ENCODE data around the gene FAM136A.
A peak's percentile ranks its signal among the peaks of the same experiment; 100 is the strongest.
"Not testable (repeated sequence)": the region's sequence is repeated elsewhere in the genome, so short reads cannot be mapped to it uniquely, and the experiment has no call there.

Gene FAM136A

DNA sequence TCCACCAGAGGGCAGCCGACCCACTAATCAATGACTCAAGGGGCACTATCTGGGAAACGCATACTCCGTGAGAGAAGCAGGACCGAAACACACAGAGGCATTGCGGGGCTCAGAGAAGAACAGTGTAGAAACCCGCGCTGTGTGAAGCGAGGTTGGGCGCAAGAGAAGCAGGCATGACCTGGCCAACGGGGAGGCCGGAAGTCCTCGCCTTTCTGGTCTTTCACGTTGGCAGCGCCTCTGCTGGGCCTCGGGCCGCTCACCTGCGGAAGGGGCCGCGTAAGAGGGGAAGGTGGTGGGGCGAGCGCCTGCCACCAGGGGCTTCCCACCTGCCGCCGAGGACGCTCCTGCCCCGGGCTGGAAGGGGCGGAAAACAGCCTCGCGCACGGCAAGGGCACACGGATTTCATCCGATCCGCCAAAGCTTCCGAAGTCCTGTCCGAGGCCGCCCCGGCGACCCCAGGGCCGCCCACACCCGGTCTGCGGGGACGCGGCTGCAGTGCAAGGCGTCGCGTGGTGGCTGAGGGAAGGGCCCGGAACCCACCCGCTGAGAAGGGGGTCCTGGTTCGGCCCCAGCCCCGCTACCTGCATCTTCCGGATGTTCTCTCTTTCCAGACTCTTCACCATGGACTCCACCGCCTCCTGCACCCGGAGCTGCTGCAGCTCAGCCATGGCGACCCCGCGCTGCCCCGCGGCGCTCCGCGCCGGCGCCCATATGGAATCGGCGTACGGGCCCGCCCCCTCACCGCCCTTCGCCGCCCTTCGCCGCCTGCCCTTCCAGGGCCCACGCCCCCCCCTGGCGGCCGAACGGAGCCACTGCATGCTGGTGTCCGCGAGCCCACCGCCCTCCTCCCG is at the start of gene FAM136A:
FAM136A (minus strand) TSS at position 724 of the 851 bp plus-strand sequence; CDS start at position 668, 56 bp downstream.
- peak; percentile 79 for DNase-seq (ENCODE audit: low read depth)

DNA sequence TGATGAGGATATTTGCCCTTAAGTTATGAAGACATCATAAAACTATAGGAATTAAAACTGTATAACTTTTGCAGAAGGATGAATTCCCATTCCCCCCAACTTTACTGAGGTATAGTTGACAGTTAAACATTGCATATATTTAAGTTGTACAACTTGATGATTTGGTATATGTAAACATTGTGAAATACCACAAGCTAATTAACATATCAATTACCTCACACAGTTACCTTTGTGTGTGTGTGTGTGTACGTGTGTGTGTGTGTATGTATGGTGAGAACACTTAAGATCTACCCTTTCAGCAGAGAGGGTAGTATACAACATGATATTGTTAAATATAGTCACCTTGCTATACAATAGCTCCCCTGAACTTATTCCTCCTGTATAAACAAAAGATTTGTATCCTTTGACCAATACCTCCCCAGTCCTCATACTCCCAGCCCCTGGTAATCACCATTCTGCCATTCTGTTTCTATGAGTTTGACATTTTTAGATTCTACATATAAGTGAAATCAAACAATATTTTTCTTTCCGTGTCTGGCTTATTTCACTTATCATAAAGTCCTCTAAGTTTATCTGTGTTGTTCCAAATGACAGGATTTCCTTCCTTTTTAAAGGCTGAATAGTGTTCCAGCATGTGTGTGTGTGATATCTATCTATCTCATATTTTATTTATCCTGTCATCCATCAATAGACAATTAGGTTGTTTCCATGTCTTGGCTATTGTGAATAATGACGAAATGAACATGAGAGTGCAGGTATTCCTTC is 48.2 kb upstream of the FAM136A start:
- no peak for DNase-seq (ENCODE audit: low read depth)

DNA sequence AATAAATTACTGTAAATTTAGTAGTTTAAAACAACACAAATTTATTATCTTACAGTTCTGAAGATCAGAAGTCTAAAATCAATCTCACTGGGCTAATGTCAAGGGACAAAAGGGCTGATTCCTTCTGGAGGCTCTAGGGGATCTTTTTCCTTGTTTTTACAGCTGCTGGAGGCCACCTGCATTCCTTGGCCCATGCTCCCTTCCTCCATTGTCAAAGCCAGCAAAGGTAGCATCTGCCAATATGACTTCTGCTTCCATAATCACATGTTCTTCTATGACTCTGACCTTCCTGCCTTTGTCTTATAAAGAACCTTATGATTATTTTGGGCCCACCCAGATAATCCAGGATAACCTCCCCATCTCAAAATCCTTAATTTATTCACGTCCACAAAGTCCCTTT is 46.0 kb upstream of the FAM136A start:
- no peak for DNase-seq (ENCODE audit: low read depth)

DNA sequence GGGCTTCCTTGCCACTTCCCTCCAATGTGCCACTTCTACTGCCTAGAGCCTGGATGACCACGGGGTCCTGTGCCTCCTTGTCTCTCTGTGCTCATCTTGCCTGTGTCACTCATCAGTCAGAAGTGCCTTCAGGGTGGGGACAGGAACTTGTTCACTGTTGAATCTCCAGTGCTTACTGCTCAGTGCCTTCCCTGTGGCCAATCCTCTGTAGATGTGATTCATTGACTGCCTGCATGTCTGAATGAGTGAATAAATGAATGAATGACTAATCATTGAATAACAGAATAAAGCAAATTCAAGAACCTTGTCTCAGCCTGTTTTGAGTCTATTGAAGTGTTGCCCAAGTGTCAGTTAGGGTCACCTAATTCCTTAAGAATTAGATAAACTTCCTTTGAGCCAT is 42.3 kb upstream of the FAM136A start:
- peak; percentile 52 for DNase-seq (ENCODE audit: low read depth)

DNA sequence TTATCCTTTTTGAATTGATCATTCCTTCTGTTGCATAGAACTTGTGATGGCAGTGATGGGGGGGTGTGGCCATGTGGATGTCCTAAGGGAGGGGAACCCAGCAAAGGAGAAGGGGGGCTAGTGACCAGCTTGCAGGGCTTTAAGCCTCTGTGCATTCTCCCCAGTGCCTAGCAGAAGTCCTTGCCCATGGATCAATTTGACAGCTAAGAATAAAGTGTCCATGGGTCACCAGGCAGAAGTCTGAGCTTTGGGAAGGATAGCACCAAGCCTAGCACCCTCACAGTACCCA is 39.6 kb upstream of the FAM136A start:
- no peak for DNase-seq (ENCODE audit: low read depth)

DNA sequence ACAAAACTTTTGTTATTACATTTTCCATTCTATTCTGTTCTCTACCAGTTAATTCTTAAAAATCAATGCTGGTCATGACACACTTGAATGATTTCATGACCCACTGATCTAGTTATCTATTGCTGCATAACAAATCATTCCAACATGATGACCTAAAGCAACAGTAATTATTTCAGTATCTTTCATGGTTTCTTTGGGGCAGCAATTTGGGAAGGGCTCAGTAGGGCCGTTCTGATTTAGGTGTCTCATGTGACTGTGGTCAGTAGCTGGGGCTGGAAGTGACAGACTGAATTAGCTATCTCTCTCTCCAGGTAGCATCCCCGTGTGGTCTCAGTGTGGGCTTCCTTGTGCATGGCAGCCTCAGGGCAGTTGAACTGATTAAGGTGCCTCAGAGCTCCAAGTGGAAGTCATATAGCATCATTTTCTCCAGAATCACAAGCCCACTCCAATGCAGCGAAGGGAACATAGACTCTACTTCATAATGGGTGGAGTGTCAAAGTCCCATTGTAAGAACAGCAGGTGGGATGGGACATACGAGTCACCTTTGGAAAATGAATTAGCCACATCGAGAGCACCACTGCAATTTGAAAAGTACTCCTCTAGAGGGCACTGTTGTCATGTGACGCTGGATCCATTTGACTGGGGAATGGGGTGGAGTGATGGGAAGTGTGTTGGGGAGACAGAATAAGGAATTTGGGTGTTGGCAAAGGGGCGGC is 39.1 kb upstream of the FAM136A start:
- DNase-seq (ENCODE audit: low read depth): peak; percentile 57

DNA sequence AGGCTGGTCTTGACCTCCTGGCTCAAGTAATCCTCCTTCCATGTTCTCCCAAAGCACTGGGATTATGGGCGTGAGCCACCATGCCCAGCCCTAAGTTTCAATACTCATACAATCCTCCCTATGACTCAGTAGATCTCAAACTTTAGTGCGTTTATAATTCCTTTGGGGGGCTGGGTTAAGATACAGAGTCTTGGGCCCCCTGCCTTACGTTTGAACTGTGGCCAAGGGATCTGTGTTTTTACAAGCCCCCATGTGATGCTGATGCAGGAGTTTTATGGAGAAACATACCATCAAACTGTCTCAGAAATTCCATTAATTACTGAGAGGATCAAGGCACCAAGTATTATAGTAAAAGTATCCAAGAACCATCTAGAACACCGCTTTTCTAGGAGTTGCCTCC is 38.2 kb upstream of the FAM136A start:
- DNase-seq (ENCODE audit: low read depth): peak; percentile 25

DNA sequence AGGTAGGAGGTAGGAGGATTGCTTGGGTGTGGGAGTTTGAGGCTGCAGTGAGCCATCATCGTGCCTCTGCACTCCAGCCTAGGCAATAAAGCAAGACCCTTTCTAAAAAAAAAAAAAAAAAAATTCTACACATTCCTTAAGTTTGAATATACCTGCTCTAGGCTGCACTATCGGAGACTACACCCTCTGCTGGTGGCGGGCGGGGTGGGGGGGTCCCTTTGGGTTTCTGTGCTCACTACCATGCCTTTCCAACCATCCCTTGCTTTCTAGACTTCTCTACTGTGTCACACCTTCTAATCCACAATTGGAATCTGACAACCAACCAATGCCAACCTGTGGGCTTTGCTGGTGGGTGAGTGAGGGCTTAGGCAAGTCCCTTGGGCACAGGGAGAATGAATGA is 34.7 kb upstream of the FAM136A start:
- DNase-seq (ENCODE audit: low read depth): no peak

DNA sequence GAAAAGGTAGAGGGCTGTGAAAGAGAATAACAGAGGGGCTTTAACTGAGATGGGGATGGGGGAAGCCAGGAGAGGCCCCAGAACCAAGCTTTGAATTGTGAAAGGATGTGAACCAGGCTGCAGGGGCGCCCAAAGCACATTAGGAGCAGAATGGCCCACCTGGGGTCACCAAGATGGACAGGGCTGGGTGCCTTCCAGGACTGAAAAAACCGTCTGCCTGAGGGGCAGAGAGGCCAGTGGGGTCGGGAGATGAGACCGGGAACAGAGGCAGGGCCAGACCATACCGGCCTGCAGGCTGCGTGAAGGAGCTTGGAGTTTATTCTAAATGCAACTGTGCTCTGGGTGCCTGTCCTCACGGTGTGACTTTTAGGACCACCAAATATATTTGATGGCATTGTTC is 29.1 kb upstream of the FAM136A start:
- no peak for DNase-seq (ENCODE audit: low read depth)

DNA sequence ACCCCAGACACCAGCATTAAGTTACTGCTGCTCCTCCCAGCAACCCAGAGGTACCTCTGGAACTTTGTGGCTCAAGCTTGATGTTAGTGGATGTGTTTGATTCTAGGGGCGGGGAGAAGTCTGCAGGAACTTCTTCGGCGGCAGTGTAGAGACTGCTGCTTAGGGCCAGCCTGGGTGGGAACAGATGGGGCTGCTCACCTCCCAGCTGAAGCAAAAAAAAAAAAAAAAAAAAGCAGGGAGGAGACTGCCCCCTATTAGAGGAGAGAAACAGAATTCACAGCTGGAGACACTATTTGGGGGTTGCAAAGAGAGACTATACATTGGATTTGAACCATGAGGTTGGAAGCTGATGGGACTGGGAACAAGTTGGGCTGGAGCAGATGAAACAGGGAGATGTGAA is 28.6 kb upstream of the FAM136A start:
- DNase-seq (ENCODE audit: low read depth): no peak

DNA sequence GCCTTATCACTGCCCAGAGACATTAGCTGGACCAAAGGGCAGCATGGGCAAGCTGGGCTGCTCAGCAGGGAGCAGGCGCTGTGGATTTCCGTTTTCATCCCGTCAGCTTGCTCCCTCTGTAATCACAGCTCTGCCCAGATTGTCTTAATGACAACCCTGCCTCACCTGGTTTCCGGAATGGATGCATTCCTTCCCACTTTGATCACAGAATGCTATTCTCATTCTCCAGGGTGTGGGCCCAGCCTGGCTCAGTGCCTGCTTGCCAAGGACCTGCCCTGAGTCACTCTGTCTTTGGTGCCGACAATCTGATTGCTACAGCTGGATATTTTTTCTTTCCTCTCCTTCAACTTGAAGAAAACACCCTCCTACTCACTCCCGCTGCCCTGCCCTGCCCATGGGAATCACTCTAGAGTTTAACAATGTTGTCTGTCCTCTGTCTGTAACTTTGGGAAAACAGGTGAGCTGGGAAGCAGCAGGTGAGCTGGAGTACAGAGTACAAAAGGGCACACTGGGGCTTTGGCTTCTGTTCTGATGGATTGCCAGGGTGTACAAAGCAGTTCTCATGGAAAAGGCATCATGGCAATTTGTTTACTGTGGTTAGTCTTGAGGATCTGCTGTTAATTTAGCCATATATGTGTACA is 27.2 kb upstream of the FAM136A start:
- no peak for DNase-seq (ENCODE audit: low read depth)

DNA sequence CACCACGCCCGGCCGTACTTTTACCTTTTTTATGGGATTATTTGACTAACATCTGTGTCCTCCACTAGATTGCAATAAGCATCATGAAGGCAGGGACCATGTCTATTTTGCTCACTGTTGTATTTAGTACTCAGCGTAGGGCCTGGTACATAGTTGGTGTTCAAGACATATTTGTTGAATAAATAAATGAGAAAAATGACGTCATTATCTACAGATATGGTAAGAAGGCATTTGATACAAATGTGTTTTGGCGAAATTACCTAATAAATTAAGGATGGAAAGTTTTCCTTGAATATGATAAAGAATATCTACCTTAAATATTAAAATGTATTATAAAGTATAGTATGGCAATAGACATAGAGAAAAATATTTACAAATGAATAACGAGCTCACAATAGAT is 24.0 kb upstream of the FAM136A start:
- DNase-seq (ENCODE audit: low read depth): no peak

DNA sequence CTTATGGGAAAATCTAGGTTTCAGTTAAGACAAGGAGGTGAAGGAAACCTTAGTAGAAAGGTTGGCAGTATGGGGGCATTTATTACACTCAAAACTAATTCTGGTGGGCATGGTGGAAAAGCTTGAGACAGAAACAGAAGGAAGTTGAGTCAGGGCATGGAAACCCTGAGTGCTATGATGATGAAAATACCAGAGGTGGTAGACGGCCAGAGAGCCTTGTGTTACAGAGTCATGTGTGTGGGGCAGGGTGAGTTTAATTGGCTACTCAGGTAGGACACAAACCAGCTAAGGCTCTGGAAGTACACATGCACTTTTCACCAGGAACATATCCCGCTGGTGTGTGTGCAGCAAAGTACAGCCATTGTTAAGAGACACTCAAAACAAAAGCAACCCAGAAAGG is 20.7 kb upstream of the FAM136A start:
- DNase-seq (ENCODE audit: low read depth): no peak

DNA sequence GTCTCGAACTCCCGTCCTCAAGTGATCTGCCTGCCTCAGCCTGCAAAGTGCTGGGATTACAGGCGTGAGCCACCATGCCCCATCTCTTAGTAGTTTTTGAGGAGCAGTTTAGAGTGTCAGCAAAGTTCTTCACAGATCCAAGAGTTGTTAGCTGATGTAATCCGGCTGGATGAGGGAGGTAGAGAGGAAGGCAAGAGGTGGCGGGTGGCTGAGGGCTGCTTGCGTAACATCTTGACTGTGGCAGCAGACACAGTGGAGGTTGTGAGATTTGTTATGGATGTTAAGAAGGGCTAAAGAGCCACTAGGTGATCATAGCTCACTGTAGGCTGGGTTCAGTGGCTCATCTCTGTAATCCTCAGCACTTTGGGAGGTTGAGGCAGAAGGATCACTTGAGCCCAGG is 19.5 kb upstream of the FAM136A start:
- DNase-seq (ENCODE audit: low read depth): no peak

DNA sequence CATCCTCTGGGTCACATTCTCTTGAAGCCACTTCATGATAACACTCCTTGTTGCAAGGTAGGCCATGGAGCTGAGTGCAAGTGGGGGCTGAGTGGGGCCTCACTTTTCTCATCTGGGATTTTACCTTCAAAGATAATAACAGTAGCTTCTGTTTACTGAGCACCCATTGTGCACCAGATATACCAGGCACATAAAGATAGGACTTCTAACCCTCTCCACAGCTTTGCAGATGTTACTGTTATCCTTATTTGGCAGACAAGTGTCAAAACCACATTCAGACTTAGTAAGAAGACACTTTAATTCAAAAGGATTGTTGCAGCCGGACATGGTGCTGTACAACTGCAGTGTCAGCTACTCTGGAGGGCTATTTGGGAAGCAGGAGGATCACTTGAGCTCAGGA is 12.8 kb upstream of the FAM136A start:
- no peak for DNase-seq (ENCODE audit: low read depth)

DNA sequence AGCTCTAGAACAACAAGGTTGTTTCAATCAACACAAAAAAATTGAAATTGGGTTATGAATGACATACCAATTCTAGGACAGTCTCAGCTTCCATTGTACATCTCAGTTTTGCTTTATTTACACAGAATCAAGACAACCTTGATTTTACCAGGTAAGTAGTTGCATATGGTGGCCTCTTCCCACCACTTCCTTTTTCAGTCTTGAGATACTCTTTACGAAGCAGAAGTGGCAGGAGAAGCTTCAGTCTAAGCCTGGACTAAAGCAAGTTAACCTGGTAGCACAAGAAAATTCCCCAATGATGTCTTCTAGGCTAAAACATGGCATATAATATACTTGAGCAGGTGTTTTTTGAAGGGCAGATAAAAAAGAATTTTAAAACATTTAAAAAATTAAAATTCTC is 10.7 kb upstream of the FAM136A start:
- no peak for DNase-seq (ENCODE audit: low read depth)

DNA sequence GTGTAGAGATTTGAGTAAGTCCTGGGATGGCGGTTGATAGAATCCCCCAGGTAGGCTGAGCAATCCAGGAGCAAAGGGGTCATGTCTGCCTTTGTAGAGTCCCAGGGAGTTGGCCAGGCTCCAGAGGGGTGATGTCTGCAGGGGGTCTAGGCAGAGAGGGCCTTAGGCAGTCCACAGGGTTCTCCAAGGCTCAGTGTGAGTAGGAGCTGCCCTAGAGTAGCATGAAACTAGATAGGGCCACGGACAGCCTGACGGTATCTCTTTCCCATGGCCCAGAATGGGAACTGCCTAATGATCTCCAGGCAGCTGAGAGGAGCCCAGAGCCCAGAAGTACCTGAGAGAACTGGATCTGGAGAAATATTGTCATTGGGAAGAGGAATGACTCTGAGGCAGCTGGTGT is 9.0 kb upstream of the FAM136A start:
- no peak for DNase-seq (ENCODE audit: low read depth)

DNA sequence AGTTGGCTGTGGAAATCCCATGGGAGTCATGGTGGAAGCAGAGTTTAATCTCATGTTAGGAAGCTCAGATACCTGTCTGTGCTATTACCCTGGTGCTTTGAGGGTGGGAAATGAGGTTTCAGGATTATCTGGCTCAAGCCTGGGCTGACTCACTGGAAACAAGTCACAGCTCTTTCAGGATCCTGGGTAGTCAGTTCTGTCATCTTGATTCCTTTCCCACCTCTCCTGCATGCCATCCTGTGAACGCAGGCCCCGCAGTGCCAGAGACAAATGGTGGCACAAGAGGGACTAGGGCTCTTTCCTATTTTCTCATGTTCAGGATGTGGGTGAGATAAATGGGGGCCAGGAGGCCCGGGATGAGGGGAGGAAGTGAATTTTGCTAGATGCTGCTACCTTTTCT is 3.7 kb upstream of the FAM136A start:
- DNase-seq (ENCODE audit: low read depth): no peak

DNA sequence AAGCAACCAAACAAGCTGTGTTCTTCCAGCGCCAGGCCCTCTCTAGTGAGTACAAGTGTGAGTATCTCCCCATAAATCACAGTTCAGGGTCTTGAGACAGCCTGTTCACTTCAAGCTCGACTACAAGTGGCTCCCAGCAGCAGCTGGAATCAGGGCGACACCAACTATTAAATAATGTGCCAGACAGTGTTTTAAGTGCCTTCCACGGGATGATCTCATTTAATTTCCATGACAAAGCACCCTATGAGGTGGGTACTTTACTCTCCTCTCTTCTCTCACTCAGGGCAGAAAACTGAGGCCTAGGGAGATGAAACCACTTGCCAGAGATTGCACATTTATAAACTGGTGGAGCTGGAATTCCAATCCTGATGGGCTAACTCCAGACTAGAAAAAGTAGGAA is 2.6 kb upstream of the FAM136A start:
- DNase-seq (ENCODE audit: low read depth): no peak

DNA sequence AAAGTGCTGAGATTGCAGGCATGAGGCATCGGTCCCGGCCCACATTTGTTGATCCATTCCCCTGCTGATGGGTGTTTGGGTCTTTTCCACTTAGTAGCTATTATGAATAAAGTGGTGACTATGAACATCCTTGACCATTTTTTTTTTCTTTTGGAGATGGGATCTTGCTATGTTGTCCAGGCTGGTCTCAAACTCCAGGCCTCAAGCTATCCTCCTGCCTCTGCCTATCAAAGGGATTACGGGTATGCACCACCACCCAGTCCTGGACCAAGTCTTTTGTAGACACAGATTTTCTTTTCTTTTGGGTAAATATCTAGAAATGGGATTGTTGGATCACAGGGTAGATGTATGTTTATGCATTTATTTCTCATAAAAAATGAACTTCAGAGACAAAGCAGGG is 1.3 kb upstream of the FAM136A start:
- no peak for DNase-seq (ENCODE audit: low read depth)

DNA sequence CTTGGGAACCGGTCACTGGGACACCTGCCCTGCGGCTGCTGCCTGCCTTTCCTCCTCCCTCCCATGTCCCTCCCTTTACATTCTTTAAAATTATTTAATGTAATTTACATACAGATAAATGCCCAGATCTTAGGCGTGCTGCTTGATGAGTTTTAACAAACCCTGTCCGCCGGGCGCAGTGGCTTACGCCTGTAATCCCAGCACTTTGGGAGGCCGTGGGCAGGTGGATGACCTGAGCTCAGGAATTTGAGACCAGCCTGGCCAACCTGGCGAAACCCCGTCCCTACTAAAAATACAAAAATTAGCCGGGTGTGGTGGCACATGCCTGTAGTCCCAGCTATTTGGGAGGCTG is 304 bp upstream of the FAM136A start:
- not testable (repeated sequence) for DNase-seq (ENCODE audit: low read depth)

DNA sequence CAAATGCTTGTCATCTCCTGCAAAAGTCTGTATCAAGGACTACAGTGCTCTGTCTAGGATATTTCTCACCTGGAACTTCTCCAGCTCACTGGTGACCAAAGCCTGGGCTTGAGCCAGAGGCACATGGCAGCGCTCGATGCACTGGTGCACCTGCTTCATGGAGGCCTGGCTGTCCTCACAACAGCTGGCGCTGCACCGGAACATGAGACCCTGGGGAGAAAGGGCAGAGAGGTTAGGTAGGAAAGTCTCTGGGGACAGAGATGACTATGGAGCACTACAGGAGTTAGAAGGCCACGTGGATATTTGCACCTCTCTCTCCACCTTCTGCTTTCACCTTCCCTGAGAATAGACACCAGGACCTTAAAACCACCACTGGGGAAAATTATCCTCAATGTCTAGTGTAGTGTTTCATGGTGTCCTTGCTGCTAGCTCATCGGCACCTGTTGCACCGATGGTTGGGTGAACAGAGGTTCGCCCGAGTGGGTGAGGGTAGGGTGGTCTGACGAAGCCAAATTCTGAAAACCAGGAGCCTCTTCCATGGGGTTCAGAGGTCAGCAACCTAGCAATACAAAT is 1.0 kb downstream of the FAM136A start:
- no peak for DNase-seq (ENCODE audit: low read depth)

Data from EH (cell line).